Fibroblast of villous mesenchyme (primary cell): ENCODE data around the gene C22orf15. TPM values are rescaled to one million over a fixed set of nuclear protein-coding genes. Genes with fewer than 3 reads are reported as not detected.
A peak's percentile ranks its signal among the peaks of the same experiment; 100 is the strongest.

Experiments
- DNase-seq: peaks from one replicate; pipeline ENCODE4 v3.0.0-alpha.2; 2010; ENCODE audit warnings: low read depth
- H3K4me3 ChIP-seq: 2 replicates; pipeline ENCODE4 v1.5.1; 2011; ENCODE audit warnings: low read depth, mild to moderate bottlenecking, low read length
- total RNA-seq: library from RNA; depleted of rRNA; stranded (reverse); fragments of >200 nt; gene quantifications from 2 replicates; pipeline ENCODE4 v1.2.3, GENCODE V29; 2012
- TF ChIP-seq, protein P1 (sequence below): IDR thresholded peaks from 2 replicates; pipeline ENCODE4 v1.5.1; 2012; ENCODE audit warnings: low read depth, mild to moderate bottlenecking, low read length; ENCODE audit not compliant: insufficient read depth

C22orf15 gene
- total RNA-seq, 1 donor = 0.43 TPM

DNA sequence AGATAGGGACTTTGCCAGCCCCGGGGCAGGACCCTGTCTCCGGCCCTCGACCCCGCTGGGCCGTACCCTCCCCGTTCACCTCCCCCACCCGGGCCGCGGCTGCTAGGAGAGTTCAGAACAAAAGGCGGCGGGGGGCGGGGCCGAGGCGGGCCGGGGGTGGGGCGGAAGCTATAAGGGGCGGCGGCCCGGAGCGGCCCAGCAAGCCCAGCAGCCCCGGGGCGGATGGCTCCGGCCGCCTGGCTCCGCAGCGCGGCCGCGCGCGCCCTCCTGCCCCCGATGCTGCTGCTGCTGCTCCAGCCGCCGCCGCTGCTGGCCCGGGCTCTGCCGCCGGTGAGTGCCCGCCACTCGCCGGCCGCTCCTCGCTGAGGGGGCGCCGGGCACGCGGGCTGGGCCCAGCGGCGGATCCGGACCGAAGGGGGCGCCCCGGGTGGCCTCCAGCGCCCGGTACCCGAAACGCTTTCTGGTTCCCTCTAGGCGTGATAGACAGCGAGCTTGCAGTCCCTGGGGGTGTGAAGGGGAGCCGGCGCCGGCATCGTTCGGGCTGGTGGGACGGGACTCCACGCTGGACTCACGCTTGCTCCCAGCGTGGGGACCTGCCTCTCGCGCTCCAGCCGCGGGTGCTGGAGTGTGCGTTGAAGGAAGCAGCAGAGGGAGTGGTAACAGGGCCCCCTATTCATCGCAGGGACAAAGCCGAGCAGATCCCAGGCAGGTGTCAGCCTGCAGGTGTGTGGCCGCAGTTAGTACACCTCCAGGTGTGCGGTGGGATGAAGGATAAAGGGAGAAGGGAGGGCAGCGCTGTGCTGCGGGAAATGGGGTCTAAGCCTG lies 10.1 kb downstream of the C22orf15 start, which contains the start of gene MMP11:
MMP11 (plus strand) TSS at position 201 of the 825 bp plus-strand sequence; CDS start at position 223, 22 bp downstream.
- TF ChIP-seq, protein P1, sequence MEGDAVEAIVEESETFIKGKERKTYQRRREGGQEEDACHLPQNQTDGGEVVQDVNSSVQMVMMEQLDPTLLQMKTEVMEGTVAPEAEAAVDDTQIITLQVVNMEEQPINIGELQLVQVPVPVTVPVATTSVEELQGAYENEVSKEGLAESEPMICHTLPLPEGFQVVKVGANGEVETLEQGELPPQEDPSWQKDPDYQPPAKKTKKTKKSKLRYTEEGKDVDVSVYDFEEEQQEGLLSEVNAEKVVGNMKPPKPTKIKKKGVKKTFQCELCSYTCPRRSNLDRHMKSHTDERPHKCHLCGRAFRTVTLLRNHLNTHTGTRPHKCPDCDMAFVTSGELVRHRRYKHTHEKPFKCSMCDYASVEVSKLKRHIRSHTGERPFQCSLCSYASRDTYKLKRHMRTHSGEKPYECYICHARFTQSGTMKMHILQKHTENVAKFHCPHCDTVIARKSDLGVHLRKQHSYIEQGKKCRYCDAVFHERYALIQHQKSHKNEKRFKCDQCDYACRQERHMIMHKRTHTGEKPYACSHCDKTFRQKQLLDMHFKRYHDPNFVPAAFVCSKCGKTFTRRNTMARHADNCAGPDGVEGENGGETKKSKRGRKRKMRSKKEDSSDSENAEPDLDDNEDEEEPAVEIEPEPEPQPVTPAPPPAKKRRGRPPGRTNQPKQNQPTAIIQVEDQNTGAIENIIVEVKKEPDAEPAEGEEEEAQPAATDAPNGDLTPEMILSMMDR = no peak
- DNase-seq = no peak
- H3K4me3 ChIP-seq = peak within 1 kb of the TSS; percentile 54

DNA sequence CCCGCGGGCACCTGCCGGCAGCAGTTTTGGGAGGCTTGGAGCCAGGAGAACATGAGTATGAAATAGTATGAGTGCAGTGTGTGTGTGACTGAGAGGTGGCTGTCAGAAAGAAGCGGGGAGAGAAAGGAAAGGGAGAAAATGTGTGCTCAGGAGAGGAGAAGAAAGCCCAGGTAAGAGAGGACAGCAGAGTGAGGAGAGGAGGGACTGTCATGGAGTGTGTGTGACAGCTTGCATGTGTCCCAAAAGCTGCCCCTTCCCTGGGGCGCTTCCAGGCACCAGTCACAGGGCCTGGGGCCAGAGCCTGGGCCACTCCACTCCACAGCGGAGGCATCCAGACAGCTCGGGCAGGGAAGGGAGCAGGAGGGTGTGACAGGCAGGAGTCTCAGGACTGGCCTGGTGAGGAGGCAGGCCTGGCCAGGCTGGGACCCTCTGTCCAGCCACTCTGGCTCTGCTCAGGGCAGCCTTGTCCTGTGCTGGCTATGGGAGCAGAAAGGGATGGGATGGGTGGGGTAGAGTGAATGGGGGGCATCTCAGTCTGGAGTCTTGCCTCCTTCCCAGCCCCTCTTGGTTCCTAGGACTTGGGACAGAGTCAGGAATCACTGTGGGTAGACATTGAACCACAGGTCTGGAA lies 10.8 kb downstream of the C22orf15 start:
- TF ChIP-seq, protein P1 = no peak
- no peak for DNase-seq
- H3K4me3 ChIP-seq = peak overlapping the region; percentile 54

DNA sequence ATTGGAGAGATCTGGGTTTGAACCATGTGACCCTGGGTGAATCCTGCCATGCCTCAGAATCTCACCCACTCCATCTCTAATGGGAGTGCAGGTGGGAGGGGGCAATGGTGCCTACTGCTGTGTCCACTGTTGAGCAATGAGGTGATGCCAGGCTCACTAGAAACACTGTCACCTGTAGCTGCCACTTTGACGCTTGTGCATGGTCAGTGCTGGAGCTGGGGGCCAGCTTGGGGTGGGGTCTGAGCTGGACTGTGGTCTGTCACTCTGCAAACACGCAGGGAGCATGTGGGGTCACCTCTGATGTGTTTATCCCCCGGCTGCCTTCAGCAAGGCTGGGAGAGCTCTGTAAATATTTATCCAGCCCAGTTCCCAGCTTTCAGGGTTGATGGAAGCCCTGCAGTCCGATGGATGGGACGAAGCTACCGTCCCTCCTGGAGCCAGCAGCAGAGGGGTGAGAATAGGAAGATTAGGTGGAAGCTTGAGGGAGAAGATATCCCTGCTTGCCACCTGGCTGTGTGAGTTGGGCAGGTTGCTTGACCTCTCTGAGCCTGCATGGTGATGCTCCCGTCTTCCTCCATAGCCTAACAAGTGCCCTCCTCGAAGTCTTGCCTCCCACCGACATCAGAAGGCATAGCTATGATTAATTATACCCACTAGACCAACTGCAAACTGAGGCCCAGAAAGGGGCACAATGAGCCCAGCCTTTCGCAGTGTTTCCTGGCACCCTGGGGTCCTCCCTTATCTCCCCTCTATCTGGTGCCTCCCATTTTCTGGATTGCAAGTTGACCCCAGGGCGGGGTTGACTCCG lies 11.5 kb downstream of the C22orf15 start:
- DNase-seq = no peak
- peak overlapping the region; percentile 54 for H3K4me3 ChIP-seq
- TF ChIP-seq, protein P1 = no peak

DNA sequence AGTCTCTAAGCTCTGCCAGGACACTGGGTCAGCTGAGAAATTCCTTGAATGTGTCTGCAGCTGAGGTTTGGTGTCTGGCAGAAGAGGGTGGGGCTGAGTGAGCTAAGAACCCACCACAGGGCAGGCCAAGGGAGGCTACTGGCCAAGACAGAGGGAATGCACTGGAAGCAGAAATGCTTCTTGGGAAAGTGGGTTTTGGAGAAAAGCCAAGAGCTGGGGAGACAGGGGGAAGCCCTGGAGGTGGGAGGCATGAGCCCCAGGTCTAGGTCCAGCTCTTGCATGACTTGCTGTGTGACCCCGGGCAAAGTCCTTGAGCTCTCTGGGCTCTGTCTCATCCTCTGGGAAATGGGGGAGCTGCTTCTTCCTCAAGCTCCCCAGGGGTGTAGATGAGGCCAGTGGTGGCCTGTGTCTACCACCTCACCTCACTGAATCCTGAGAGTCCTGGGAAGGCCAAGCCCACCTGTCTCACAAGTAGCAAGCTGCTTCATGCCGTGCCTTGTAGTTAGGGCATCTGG lies 12.2 kb downstream of the C22orf15 start:
- no peak overlapping the region for H3K4me3 ChIP-seq
- DNase-seq = peak; percentile 86
- TF ChIP-seq, protein P1 = no peak

DNA sequence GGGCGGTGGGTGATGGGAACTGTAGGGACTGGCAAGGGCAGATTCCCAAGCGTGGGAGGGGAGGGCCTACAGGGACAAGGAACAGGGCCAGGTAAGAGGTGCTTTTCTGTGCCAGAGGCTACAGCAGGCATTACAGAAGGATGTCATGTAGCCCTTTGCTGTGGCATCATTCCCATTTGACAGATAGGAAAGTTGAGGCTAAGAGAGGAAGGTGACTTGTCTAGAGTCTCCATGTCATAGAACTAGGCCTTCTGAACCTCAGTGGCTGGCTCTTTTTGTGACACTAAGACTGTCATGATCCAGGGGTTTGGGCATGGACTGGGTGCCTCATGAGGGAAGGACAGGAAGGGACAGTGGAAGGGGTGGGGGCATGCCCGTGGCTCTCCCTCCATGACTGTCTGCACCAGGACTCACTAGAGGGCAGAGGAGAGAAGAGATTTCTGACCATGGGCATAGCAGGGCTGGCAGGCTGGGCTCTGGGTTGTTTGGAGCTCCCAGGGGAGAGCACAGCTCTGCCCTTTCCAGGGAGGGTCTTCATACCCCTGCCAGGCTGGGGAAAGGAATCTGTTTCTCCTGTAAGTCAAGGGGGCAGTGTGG lies 13.1 kb downstream of the C22orf15 start:
- TF ChIP-seq, protein P1 = no peak
- no peak for DNase-seq
- no peak overlapping the region for H3K4me3 ChIP-seq
